Stimulated activated CD8-positive, alpha-beta memory T cell treated with anti-CD3 and anti-CD28 coated beads, Interleukin-2, amount 100 ng/mL, for 48 hours (primary cell): Measurements from ENCODE around the gene EME1.
A peak's percentile ranks its signal among the peaks of the same experiment; 100 is the strongest.
"Not testable (repeated sequence)": the region's sequence is repeated elsewhere in the genome, so short reads cannot be mapped to it uniquely, and the experiment has no call there.

ENCODE experiments used
- DNase-seq, 2 donors: peaks; one replicate each; pipeline ENCODE4 v3.0.0-alpha.2; 2020; ENCODE audit warnings: low read depth in 2 of 2

Gene EME1

GRCh38 chr17:50393700-50394099, 20.7 kb downstream of the EME1 start:
- DNase-seq, result no peak

GRCh38 chr17:50394711-50395110, 21.7 kb downstream of the EME1 start:
- no peak for DNase-seq

- DNase-seq, result no peak
These were observed 23.5 kb downstream of the EME1 start for GRCh38 chr17:50396261-50397110.

GRCh38 chr17:50397111-50397918, 24.3 kb downstream of the EME1 start, which contains the start of gene LRRC59:
Gene LRRC59 (minus strand): TSS chr17:50397523. CDS start chr17:50397317, 206 bp downstream.
- DNase-seq, result peak; percentile 87 to 91

- DNase-seq, result no peak
These were observed 24.9 kb downstream of the EME1 start for GRCh38 chr17:50397919-50398285.

GRCh38 chr17:50398672-50399071, 25.6 kb downstream of the EME1 start:
- not testable (repeated sequence) for DNase-seq

- not testable (repeated sequence) for DNase-seq
These were observed 26.6 kb downstream of the EME1 start for GRCh38 chr17:50399591-50399990.

- DNase-seq, result not testable (repeated sequence)
These were observed 32.3 kb downstream of the EME1 start for GRCh38 chr17:50405351-50405750.

GRCh38 chr17:50406578-50406977, 33.5 kb downstream of the EME1 start:
- DNase-seq, result no peak

- DNase-seq, result no peak
These were observed 34.9 kb downstream of the EME1 start for GRCh38 chr17:50407921-50408320.

- DNase-seq, result no peak
These were observed 39.2 kb downstream of the EME1 start for GRCh38 chr17:50412188-50412732.

GRCh38 chr17:50414808-50415207, 41.8 kb downstream of the EME1 start:
- DNase-seq, result no peak

- not testable (repeated sequence) for DNase-seq
These were observed 46.5 kb downstream of the EME1 start for GRCh38 chr17:50419577-50419976.

- no peak for DNase-seq
These were observed 47.5 kb downstream of the EME1 start for GRCh38 chr17:50420419-50421112.

GRCh38 chr17:50421308-50422051, 48.5 kb downstream of the EME1 start:
- DNase-seq, result no peak

GRCh38 chr17:50422738-50423137, 49.7 kb downstream of the EME1 start:
- no peak for DNase-seq

- DNase-seq, result no peak
These were observed 50.6 kb downstream of the EME1 start for GRCh38 chr17:50423553-50424159.

- no peak for DNase-seq
These were observed 51.4 kb downstream of the EME1 start for GRCh38 chr17:50424246-50424995.

- no peak for DNase-seq
These were observed 52.1 kb downstream of the EME1 start for GRCh38 chr17:50424996-50425681.
